Activated CD4-positive, alpha-beta T cell treated with anti-CD3 and anti-CD28 coated beads, Interleukin-2, amount 50 U/mL, for 1 hour (primary cell): ENCODE results near the gene OR5H1.
"Not testable (repeated sequence)": the region's sequence is repeated elsewhere in the genome, so short reads cannot be mapped to it uniquely, and the experiment has no call there.

ENCODE experiments used
- DNase-seq: peaks from one replicate; pipeline ENCODE4 v3.0.0-alpha.2; 2020

OR5H1 gene

DNA sequence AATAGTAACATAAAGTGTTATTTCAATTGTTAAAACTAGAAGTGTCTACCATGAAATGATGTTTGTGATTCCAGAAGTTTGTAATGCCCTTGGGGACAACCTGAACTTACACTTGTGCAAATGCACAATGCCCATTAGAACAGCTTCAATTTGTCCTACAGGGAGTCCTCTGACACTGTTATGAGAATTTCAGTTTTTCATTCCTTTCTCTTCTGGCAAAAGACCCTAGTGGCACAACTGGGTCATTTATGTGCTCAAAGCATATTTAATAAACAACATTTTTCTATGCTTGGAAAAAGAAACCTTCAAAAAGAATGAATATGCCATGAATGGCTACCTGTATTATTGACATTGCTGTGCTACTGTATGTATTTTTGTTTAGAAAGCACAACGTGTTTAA is at the start of gene OR5H1:
TSS of gene OR5H1 (plus strand) at position 301 of the 400 bp plus-strand sequence. CDS start 1,977 bp downstream, outside the sequence.
- DNase-seq = no peak

DNA sequence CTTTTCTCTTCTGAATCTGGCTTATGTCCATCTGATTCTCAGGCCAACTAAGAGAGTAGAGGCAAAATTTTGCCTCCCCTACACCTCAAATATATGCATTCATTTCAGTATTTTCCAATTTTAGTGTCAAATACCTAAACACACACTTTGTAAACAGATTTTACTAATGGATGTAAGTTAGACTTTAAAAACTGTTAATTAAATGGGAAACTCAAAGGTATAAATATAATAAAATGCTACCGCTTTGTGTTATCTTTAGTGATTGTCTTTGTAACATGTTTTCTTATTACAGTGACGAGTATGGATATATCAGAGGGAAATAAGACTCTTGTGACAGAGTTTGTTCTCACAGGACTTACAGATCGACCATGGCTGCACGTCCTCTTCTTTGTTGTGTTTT is 43.6 kb upstream of the OR5H1 start, which contains the start of gene OR5AC2:
TSS of gene OR5AC2 (plus strand) at position 301 of the 400 bp plus-strand sequence. CDS start at position 301, 0 bp downstream.
- DNase-seq = no peak

- DNase-seq = no peak
Measured at GRCh38 chr3:98095882-98096281, 34.6 kb upstream of the OR5H1 start.

- DNase-seq = no peak
Measured at GRCh38 chr3:98099848-98100247, 30.7 kb upstream of the OR5H1 start.

- no peak for DNase-seq
Measured at GRCh38 chr3:98108162-98108561, 22.4 kb upstream of the OR5H1 start.

DNA sequence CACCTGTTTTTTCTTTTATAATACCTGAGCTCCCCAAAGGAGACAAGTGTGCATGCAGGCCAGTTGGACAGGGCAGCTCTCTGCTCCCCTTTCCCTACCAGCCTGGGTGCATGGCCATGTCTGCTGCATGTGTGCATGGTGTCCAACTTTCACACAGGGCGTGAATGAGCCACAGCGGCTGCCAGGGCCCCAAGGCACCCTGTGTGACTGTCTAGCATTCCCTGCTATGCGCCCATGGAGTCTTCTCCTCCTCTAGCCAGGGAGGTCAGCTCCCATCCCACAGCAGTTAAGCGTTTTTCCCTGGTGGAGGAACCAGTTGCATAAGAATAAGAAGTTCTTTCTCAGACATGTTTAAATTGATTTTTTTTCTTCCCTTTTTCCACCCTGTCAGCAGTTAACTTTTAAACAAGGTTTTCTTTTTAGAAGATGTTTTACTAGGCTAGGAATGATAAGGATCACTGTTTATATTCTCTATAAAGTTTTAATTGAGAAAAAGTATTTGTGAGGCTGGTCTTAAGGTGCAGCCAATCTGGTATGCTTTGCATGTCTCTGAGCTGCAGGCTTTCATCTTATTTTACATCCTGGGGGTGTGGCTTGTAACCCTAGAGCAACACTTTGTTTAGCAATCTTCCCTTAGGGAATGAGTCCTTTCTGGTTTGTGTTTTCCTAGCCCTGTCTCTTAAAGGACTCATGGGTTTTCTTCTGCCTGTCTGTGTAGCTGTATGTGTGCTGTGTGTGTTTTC is 20.5 kb upstream of the OR5H1 start:
- no peak for DNase-seq

GRCh38 chr3:98110550-98110908 is 20.0 kb upstream of the OR5H1 start:
- no peak for DNase-seq

GRCh38 chr3:98114264-98114663 is 16.3 kb upstream of the OR5H1 start:
- DNase-seq = no peak

GRCh38 chr3:98115717-98116116 is 14.8 kb upstream of the OR5H1 start:
- no peak for DNase-seq

DNA sequence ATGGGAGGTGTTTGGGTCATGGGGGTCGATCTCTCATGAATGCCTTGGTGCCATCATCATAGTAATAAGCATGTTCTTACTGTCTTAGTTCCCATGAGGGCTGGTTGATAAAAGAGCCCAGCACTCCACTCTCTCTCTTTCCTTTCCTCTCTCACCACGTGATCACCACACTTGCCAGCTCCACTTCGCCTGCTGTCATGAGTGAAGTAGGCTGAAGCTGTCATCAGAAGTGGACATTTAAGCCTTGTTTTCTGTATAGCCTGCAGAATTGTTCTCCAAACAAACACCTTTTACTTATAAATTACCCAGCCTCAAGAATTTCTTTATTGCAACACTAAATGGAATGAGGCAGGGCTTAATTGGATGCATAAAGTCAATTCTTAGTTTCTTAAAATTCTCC is 6.1 kb downstream of the OR5H1 start:
- no peak for DNase-seq

GRCh38 chr3:98137826-98138557 is 7.5 kb downstream of the OR5H1 start:
- not testable (repeated sequence) for DNase-seq

DNA sequence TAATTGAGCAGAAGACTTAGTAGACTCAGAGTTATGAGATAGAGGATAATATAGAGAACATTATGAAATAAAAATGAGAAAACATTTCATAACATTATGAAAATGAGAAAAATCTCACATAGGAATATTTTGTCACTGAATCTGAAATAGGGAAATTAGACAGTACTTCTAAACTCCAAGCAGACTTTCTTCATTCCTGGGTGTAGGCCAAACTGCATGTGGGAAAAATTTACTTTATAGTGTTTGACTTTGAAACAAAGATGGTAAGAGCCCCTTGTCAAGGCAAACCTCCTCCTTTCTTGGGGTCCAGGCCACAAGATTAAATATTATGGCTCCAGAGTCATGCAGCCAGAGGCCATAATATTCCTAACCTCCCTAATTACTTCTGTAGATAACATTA is 10.0 kb downstream of the OR5H1 start:
- DNase-seq = no peak

DNA sequence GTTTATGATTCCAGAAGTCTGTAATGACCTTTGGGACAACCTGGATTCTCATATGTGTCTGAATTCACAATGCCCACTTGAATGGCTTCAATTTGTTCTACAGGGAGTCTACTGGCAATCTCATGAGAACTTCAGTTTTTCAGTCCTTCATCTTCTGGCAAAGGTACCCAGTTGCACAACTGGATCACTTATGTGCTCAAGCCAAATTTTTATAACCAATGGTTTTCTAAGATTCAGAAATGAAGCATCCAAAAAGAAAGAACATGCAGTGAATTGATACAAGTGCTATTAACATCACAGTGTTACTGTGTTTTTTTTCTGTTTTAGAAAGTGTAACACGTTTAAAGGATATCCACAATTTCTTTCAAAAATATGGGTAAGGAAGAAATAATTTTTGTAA is 16.7 kb downstream of the OR5H1 start, which contains the start of gene OR5H14:
TSS of gene OR5H14 (plus strand) at position 301 of the 400 bp plus-strand sequence. CDS start 1,907 bp downstream, outside the sequence.
- DNase-seq = no peak

DNA sequence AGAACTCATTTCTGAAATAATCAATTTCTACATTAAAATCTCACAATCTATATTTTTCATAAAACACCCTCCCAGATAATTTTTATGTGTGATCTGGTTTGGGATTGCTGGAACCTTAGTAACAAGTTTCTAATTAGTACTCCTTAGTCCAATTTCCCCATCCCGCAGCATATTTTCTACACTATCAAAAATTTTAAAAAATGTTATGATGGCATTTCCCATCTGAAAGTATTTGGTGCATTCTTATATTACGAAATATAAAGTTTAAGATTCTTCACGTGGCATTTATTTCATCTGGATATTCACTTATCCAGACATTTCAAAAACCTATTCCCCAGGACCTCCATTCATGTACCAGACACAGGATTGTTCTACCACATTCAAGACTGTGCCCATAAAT is 18.2 kb downstream of the OR5H1 start:
- no peak for DNase-seq

- DNase-seq = not testable (repeated sequence)
Measured at GRCh38 chr3:98149456-98149855, 18.9 kb downstream of the OR5H1 start.

DNA sequence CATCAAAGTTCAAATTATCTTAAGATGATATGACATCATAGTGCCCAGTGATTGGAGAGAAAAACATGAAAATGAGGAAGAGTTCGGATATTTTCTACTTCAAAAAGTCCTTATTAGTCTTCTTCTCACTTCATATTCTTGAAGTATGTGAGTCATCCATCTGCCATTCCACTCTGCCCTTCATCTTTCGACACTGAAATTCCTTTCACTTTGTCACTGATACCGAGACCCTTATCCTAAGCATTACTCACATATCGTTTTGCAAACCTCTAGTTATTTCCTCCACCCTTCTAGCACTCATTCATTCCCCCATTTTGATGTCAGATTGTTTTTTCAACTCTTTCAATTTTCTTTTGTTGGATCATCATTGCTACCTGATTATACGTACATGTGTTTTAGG is 20.7 kb downstream of the OR5H1 start:
- no peak for DNase-seq

DNA sequence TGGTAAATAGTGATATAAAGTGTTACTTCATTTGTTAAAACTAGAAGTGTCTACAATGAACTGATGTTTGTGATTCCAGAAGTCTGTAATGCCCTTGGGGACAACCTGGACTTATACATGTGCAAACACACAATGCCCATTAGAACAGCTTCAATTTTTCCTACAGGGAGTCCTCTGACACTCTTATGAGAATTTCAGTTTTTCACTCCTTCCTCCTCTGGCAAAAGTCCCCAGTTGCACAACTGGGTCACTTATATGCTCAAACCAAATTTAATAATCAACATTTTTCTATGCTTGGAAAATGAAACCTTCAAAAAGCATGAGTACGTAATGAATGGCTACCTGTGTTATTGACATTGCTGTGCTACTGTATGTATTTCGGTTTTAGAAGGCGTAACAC is 35.9 kb downstream of the OR5H1 start, which contains the start of gene OR5H15:
TSS of gene OR5H15 (plus strand) at position 301 of the 400 bp plus-strand sequence. CDS start 2,004 bp downstream, outside the sequence.
- no peak for DNase-seq

GRCh38 chr3:98171071-98171470 is 40.5 kb downstream of the OR5H1 start:
- DNase-seq = no peak

- no peak for DNase-seq
Measured at GRCh38 chr3:98172621-98173020, 42.1 kb downstream of the OR5H1 start.

DNA sequence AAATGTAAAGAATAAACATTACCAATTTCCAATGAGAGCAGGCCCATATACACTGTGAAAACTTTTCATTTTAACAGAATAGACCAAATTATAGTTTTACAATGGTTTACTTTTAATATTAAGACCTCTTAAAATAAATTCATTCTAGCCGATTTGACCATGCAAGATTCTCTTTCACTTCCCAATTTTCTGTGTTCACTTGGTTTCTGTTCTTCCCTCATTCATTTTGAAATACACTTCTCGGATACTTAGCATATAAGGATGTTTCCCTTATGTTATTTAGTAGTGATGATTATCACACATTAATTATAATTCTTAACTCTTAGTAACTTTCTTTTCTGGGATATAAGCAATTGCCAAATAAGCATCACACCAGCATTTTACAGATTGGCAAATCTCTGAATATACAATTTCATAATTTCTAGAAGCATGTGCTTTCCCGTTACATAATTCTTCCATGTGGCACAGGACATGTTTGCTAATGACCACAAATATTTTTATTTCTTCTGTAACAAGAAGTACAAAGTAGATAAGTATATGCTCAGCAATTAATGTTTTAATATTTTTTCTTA is 49.9 kb downstream of the OR5H1 start:
- no peak for DNase-seq

DNA sequence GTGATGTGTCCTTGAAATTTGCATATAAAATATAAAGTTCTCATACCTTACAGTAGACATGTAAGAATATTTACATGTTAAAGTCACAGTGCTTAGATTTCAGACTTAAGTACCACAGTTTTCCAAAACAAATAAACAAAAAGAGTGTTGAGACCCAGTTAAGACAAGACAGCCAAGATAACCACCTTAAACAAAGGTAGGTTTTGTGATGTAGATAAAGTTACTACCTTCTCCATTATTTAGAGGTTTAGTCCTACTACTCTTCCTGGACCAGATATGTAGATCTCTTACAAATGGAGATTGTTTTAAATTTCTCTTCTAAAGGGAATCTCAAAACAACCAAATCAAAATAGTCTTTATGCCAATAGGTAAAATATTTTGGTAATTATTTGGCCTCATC is 51.7 kb downstream of the OR5H1 start:
- no peak for DNase-seq

DNA sequence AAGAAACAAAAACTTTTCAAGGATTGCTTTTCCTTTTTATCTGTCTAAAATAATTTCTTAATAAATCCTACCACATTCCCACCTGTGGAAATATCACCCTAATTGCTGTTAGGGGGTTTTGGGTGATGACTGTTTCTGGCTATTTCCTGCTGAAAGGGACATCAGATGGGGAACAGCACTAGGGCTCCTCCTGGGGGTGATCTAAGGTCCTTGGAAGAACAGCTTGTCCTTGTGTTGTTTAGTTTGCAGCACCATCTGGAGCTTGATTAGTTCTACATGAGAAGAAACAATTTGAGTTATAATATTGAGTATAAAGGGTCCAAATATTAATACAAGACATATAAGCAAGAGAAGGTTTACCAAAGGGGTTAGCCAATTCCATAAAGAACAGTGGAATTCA is 54.7 kb downstream of the OR5H1 start:
- DNase-seq = no peak
